HEK293 (cell line): ENCODE data around the gene RNF10.
"Not testable (repeated sequence)": the region's sequence is repeated elsewhere in the genome, so short reads cannot be mapped to it uniquely, and the experiment has no call there.

ENCODE experiments used
- CTCF ChIA-PET: fragments of 350-600 bp; formaldehyde crosslinking; extraction: SDS; loops from one replicate; lab custom pipeline; 2021; ENCODE audit warnings: antibody characterized with exemption; lab: Yijun Ruan, JAX
- POLR2A ChIA-PET: fragments of 300-600 bp; formaldehyde crosslinking; extraction: SDS; loops from one replicate; lab custom pipeline; 2020; ENCODE audit warnings: antibody characterized with exemption, inconsistent platforms; lab: Yijun Ruan, JAX
- H3K27ac ChIP-seq: fragments of 200-500 bp; sonication (Bioruptor generic); 2 replicates; pipeline ENCODE4 v1.5.1; 2014; ENCODE audit warnings: low read depth, low read length, control low read depth, inconsistent platforms; ENCODE audit errors: extremely low read depth
- H3K36me3 ChIP-seq, 2 experiments: fragments of 200-500 bp in 1 of 2; sonication (Bioruptor generic) in 1 of 2; 1 replicate in 1 of 2; 2 replicates in 1 of 2; pipeline ENCODE4 v1.5.1; 2014 to 2017; ENCODE audit warnings: inconsistent platforms in 2 of 2, low read length in 2 of 2; ENCODE audit not compliant: control insufficient read depth in 2 of 2, insufficient read depth in 1 of 2
- H3K4me1 ChIP-seq: fragments of 200-500 bp; sonication (Bioruptor generic); 2 replicates; pipeline ENCODE4 v1.5.1; 2014; ENCODE audit warnings: mild to moderate bottlenecking, low read length, inconsistent platforms; ENCODE audit not compliant: control insufficient read depth, insufficient read depth
- H3K4me3 ChIP-seq: 2 replicates; pipeline ENCODE4 v1.5.1; 2011; ENCODE audit warnings: low read depth, mild to moderate bottlenecking, control low read depth, low read length, moderate library complexity
- H3K9me3 ChIP-seq: fragments of 200-500 bp; sonication (Bioruptor generic); 2 replicates; pipeline ENCODE4 v1.5.1; 2014; ENCODE audit warnings: low read depth, low read length, inconsistent platforms; ENCODE audit not compliant: control insufficient read depth, insufficient read depth
- FEZF1 ChIP-seq: fragments of 450-650 bp; formaldehyde crosslinking; IDR thresholded peaks from 2 replicates; pipeline ENCODE4 v1.5.1; 2016; ENCODE audit warnings: missing biosample characterization, missing genetic modification characterization
- KLF16 ChIP-seq: fragments of 450-650 bp; formaldehyde crosslinking; IDR thresholded peaks from 2 replicates; pipeline ENCODE4 v1.5.1; 2017; ENCODE audit warnings: missing biosample characterization, missing genetic modification characterization
- SCRT2 ChIP-seq: fragments of 450-650 bp; formaldehyde crosslinking; IDR thresholded peaks from 2 replicates; pipeline ENCODE4 v1.5.1; 2016; ENCODE audit warnings: missing biosample characterization, missing genetic modification characterization
- YY1 ChIP-seq: fragments of 450-650 bp; formaldehyde crosslinking; IDR thresholded peaks from 2 replicates; pipeline ENCODE4 v1.5.1; 2018; ENCODE audit warnings: missing biosample characterization, missing genetic modification characterization
- YY2 ChIP-seq: fragments of 450-650 bp; formaldehyde crosslinking; IDR thresholded peaks from 2 replicates; pipeline ENCODE4 v1.5.1; 2016; ENCODE audit warnings: missing biosample characterization, missing genetic modification characterization
- ZBTB21 ChIP-seq: fragments of 450-650 bp; formaldehyde crosslinking; IDR thresholded peaks from 2 replicates; pipeline ENCODE4 v1.5.1; 2017; ENCODE audit warnings: missing biosample characterization, missing genetic modification characterization
- ZNF157 ChIP-seq: fragments of 450-650 bp; formaldehyde crosslinking; IDR thresholded peaks from 2 replicates; pipeline ENCODE4 v1.5.1; 2016; ENCODE audit warnings: missing biosample characterization, missing genetic modification characterization
- ZNF248 ChIP-seq: fragments of 450-650 bp; formaldehyde crosslinking; IDR thresholded peaks from 2 replicates; pipeline ENCODE4 v1.5.1; 2017; ENCODE audit warnings: missing biosample characterization, missing genetic modification characterization
- ZNF501 ChIP-seq: fragments of 450-650 bp; formaldehyde crosslinking; IDR thresholded peaks from 2 replicates; pipeline ENCODE4 v1.5.1; 2016; ENCODE audit warnings: missing biosample characterization, missing genetic modification characterization
- ZNF596 ChIP-seq: fragments of 450-650 bp; IDR thresholded peaks from 2 replicates; pipeline ENCODE4 v1.5.0; 2018; ENCODE audit warnings: missing biosample characterization, mild to moderate bottlenecking, missing genetic modification characterization, moderate library complexity
- ZNF610 ChIP-seq: fragments of 450-650 bp; formaldehyde crosslinking; IDR thresholded peaks from 2 replicates; pipeline ENCODE4 v1.5.1; 2016; ENCODE audit warnings: missing biosample characterization, missing genetic modification characterization, borderline replicate concordance
- ZNF639 ChIP-seq: fragments of 450-650 bp; formaldehyde crosslinking; IDR thresholded peaks from 2 replicates; pipeline ENCODE4 v1.5.1; 2016; ENCODE audit warnings: missing biosample characterization, missing genetic modification characterization
- ZNF76 ChIP-seq: fragments of 450-650 bp; formaldehyde crosslinking; IDR thresholded peaks from 2 replicates; pipeline ENCODE4; 2016; ENCODE audit warnings: low read depth, missing biosample characterization, missing genetic modification characterization, borderline replicate concordance
- ZXDB ChIP-seq: fragments of 450-650 bp; formaldehyde crosslinking; IDR thresholded peaks from 2 replicates; pipeline ENCODE4 v1.5.1; 2016; ENCODE audit warnings: missing biosample characterization, missing genetic modification characterization
- TF ChIP-seq, protein P1 (sequence below): fragments of 450-650 bp; formaldehyde crosslinking; conservative IDR thresholded peaks from 2 replicates; pipeline ENCODE4 v1.5.1; 2016; ENCODE audit warnings: low read depth, missing biosample characterization, missing genetic modification characterization
- TF ChIP-seq, protein P2 (sequence below): fragments of 450-650 bp; formaldehyde crosslinking; IDR thresholded peaks from 2 replicates; pipeline ENCODE4 v1.5.1; 2016; ENCODE audit warnings: missing biosample characterization, missing genetic modification characterization, low read depth
- TF ChIP-seq, protein P3 (sequence below): fragments of 450-650 bp; IDR thresholded peaks from 2 replicates; pipeline ENCODE4 v1.5.1; 2018; ENCODE audit warnings: missing biosample characterization, missing genetic modification characterization
- TF ChIP-seq, protein P4 (sequence below): fragments of 450-650 bp; formaldehyde crosslinking; optimal IDR thresholded peaks from 2 replicates; pipeline ENCODE3; 2016; ENCODE audit warnings: missing biosample characterization, mild to moderate bottlenecking, missing genetic modification characterization

RNF10 gene

DNA sequence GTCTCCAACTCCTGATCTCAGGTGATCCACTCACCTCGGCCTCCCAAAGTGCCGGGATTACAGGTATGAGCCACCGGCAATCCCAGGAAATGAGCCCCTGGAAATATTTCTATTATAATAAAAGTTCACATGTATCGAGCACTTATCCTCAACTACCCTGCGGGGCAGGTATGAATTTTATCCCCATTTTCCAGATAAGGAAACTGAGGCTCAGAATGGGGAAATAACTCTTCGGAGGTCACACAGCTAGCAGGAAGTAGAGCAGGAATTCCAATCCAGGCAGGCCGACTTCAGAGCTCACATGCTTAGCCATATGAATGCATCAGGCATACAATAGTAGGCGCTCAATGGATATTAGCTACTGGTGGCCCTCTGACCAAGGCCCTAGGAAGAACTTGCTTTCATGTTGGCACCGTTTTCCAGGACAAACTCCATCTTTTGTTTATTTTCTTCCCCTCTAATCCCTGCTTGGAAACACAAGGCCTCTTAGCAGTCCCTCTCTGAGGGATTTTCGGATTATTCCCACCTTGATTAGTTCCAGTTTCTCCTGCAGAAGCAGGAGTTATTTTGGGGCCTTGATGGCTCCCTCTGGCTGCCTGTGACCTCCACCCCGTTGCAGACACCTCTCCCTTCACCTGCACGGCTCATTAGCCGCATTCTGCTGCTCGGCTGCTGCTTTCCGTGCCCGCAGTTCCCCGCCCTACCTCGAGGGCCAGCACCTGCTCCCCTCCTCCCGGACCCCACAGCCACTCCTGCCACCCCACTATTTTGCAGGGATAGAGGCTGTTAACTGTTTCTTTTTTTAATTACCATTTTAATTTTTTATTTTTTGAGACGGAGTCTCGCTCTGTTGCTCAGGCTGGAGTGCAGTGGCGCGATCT is 65.8 kb downstream of the RNF10 start:
- no peaks in the 10 kb centered on the region for H3K36me3 ChIP-seq
- TF ChIP-seq ZNF501 (tag by site-specific recombination): no peak
- TF ChIP-seq FEZF1 (tag by site-specific recombination): no peak
- TF ChIP-seq, protein P1, sequence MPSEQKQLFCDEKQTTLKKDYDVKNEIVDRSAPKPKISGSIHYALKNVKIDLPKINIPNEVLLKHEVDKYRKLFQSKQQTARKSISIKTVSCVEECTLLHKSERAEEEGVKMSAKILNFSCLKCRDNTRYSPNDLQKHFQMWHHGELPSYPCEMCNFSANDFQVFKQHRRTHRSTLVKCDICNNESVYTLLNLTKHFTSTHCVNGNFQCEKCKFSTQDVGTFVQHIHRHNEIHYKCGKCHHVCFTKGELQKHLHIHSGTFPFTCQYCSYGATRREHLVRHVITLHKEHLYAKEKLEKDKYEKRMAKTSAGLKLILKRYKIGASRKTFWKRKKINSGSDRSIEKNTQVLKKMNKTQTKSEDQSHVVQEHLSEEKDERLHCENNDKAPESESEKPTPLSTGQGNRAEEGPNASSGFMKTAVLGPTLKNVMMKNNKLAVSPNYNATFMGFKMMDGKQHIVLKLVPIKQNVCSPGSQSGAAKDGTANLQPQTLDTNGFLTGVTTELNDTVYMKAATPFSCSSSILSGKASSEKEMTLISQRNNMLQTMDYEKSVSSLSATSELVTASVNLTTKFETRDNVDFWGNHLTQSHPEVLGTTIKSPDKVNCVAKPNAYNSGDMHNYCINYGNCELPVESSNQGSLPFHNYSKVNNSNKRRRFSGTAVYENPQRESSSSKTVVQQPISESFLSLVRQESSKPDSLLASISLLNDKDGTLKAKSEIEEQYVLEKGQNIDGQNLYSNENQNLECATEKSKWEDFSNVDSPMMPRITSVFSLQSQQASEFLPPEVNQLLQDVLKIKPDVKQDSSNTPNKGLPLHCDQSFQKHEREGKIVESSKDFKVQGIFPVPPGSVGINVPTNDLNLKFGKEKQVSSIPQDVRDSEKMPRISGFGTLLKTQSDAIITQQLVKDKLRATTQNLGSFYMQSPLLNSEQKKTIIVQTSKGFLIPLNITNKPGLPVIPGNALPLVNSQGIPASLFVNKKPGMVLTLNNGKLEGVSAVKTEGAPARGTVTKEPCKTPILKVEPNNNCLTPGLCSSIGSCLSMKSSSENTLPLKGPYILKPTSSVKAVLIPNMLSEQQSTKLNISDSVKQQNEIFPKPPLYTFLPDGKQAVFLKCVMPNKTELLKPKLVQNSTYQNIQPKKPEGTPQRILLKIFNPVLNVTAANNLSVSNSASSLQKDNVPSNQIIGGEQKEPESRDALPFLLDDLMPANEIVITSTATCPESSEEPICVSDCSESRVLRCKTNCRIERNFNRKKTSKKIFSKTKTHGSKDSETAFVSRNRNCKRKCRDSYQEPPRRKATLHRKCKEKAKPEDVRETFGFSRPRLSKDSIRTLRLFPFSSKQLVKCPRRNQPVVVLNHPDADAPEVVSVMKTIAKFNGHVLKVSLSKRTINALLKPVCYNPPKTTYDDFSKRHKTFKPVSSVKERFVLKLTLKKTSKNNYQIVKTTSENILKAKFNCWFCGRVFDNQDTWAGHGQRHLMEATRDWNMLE (tag by site-specific recombination): no peak
- no peak for TF ChIP-seq YY2 (tag by site-specific recombination)
- no peak for TF ChIP-seq YY1
- no peak for TF ChIP-seq ZNF248 (tag by site-specific recombination)
- TF ChIP-seq, protein P2, sequence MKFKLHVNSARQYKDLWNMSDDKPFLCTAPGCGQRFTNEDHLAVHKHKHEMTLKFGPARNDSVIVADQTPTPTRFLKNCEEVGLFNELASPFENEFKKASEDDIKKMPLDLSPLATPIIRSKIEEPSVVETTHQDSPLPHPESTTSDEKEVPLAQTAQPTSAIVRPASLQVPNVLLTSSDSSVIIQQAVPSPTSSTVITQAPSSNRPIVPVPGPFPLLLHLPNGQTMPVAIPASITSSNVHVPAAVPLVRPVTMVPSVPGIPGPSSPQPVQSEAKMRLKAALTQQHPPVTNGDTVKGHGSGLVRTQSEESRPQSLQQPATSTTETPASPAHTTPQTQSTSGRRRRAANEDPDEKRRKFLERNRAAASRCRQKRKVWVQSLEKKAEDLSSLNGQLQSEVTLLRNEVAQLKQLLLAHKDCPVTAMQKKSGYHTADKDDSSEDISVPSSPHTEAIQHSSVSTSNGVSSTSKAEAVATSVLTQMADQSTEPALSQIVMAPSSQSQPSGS (tag by site-specific recombination): no peak
- no peak for TF ChIP-seq ZNF610 (tag by site-specific recombination)
- TF ChIP-seq ZXDB (tag by site-specific recombination): no peak
- TF ChIP-seq, all 188 proteins: peak for 0
- CTCF ChIA-PET: interaction anchor here (0.9 kb wide), 1 partner anchor 28 kb away, joined by 3 read pairs; no protein-coding TSS in a partner anchor
- H3K4me3 ChIP-seq: no peak overlapping the region
- POLR2A ChIA-PET: interaction anchor here (0.7 to 1.1 kb wide), 2 partner anchors 18 to 361 kb away, joined by 3 read pairs; partner anchors contain the start of gene POP5
- H3K27ac ChIP-seq: no peak overlapping the region
- no peaks in the 10 kb centered on the region for H3K9me3 ChIP-seq
- no peaks in the 10 kb centered on the region for H3K4me1 ChIP-seq

- H3K4me3 ChIP-seq, H3K27ac ChIP-seq, H3K36me3 ChIP-seq, H3K4me1 ChIP-seq, POLR2A ChIA-PET, H3K9me3 ChIP-seq: not testable (repeated sequence)
- CTCF ChIA-PET: interaction anchor here (0.8 to 1.9 kb wide), 3 partner anchors 10 to 47 kb away, joined by 3 to 9 read pairs (median 7); no protein-coding TSS in a partner anchor
Measured at GRCh38 chr12:120602416-120602815, 68.3 kb downstream of the RNF10 start.

DNA sequence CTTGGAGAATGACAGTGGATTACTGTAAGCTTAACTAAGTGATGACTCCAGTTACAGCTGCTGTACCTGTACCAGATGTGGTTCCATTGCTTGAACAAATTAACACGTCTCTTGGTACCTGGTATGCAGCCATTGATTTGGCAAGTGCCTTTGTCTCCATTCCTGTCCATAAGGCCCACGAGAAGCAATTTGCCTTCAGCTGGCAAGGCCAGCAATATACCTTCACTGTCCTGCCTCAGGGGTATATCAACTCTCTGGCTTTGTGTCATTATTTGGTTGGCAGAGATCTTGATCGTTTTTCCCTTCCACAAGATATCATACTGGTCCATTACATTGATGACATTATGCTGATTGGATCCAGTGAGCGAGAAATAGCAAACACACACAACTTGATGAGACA is 76.4 kb downstream of the RNF10 start:
- ChIA-PET CTCF (interaction anchor here (0.6 kb wide), 1 partner anchor 234 kb away, joined by 3 read pairs; no protein-coding TSS in a partner anchor), POLR2A (no interaction called here)
- Histone ChIP-seq H3K27ac (no peak overlapping the region), H3K36me3 (no peaks in the 10 kb centered on the region), H3K4me1 (no peaks in the 10 kb centered on the region), H3K4me3 (no peak overlapping the region), H3K9me3 (no peaks in the 10 kb centered on the region)
- TF ChIP-seq, protein P3, sequence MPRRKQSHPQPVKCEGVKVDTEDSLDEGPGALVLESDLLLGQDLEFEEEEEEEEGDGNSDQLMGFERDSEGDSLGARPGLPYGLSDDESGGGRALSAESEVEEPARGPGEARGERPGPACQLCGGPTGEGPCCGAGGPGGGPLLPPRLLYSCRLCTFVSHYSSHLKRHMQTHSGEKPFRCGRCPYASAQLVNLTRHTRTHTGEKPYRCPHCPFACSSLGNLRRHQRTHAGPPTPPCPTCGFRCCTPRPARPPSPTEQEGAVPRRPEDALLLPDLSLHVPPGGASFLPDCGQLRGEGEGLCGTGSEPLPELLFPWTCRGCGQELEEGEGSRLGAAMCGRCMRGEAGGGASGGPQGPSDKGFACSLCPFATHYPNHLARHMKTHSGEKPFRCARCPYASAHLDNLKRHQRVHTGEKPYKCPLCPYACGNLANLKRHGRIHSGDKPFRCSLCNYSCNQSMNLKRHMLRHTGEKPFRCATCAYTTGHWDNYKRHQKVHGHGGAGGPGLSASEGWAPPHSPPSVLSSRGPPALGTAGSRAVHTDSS (tag by site-specific recombination): no peak
- TF ChIP-seq, protein P4, sequence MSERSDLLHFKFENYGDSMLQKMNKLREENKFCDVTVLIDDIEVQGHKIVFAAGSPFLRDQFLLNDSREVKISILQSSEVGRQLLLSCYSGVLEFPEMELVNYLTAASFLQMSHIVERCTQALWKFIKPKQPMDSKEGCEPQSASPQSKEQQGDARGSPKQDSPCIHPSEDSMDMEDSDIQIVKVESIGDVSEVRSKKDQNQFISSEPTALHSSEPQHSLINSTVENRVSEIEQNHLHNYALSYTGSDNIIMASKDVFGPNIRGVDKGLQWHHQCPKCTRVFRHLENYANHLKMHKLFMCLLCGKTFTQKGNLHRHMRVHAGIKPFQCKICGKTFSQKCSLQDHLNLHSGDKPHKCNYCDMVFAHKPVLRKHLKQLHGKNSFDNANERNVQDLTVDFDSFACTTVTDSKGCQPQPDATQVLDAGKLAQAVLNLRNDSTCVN (tag by site-specific recombination): no peak
- TF ChIP-seq SCRT2 (tag by site-specific recombination): no peak
- TF ChIP-seq ZNF596 (tag by site-specific recombination): no peak
- no peak for TF ChIP-seq ZNF76 (tag by site-specific recombination)
- TF ChIP-seq ZBTB21 (tag by site-specific recombination): no peak
- TF ChIP-seq ZNF639 (tag by site-specific recombination): no peak
- TF ChIP-seq ZNF157 (tag by site-specific recombination): peak; percentile 96
- no peak for TF ChIP-seq KLF16 (tag by site-specific recombination)
